Head of caudate nucleus (tissue), 42 donors: Measurements from ENCODE around the gene TAS2R41.
"Not testable (repeated sequence)": the region's sequence is repeated elsewhere in the genome, so short reads cannot be mapped to it uniquely, and the experiment has no call there.

Experiments used
- DNase-seq, 42 donors: peaks; one replicate each; pipeline versions ENCODE4 v3.0.0 to v3.0.0-alpha.2; 2020 to 2021; ENCODE audit warnings: mixed read lengths in 7 of 42
- intact Hi-C: fragments of 100-400 bp; cut with DNase I; formaldehyde crosslinking; loops from one replicate; pipeline ENCODE4 v1.15.0; 2022

TAS2R41 gene

DNA sequence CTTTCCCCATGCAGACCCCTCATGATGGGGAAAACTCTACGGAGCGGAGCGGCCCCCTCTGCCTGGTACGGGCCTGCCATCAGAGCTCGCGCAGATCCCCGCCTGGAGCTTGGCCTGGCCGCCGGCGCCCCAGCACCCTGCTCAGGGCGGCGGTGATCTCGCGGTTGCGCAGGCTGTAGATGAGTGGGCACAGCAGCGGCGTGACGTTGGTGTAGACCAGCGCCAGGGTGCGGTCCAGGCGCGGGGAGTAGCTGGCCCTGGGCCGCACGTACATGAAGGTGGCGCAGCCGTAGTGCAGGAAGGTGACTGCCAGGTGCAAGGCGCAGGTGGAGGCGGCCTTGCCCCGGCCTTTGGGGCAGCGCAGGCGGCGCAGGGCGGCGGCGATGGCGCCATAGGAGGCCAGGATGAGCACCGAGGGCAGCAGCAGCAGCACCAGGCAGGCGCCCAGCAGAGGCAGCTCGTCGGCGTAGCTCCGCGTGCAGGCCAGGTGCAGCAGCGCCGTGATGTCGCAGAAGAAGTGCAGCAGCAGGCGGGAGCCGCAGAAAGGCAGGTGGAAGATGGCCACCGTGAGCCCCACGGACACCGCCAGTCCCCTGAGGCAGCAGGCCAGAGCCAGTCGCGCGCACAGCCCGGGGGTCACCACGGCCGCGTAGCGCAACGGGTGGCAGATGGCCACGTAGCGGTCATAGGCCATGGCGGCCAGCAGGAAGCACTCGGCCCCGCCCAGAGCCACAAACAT is 33.4 kb downstream of the TAS2R41 start:
- DNase-seq: no peak
- intact Hi-C loops: no loop called here

DNA sequence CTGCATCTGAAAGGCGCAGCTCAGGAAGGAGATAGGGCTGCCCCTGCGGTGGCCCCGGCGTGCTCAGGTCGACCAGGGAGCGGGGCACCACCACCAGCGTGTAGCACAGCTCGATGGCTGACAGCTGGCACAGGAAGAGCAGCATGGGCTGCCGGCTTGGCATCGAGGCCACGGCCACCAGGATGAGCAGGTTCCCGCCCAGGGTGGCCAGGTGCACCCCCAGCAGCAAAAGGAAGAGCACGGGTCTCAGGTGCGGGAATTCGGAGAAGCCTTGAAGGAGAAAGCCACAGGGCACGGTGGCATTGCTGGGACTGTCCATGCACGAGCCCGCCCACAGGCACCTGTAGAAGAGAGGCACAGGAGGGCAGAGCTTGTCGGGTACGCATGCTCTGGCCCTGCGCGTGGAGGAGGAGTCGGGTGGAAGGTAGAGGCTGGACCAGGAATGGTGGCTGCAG is 33.9 kb downstream of the TAS2R41 start:
- intact Hi-C loops: no loop called here
- DNase-seq: no peak

DNA sequence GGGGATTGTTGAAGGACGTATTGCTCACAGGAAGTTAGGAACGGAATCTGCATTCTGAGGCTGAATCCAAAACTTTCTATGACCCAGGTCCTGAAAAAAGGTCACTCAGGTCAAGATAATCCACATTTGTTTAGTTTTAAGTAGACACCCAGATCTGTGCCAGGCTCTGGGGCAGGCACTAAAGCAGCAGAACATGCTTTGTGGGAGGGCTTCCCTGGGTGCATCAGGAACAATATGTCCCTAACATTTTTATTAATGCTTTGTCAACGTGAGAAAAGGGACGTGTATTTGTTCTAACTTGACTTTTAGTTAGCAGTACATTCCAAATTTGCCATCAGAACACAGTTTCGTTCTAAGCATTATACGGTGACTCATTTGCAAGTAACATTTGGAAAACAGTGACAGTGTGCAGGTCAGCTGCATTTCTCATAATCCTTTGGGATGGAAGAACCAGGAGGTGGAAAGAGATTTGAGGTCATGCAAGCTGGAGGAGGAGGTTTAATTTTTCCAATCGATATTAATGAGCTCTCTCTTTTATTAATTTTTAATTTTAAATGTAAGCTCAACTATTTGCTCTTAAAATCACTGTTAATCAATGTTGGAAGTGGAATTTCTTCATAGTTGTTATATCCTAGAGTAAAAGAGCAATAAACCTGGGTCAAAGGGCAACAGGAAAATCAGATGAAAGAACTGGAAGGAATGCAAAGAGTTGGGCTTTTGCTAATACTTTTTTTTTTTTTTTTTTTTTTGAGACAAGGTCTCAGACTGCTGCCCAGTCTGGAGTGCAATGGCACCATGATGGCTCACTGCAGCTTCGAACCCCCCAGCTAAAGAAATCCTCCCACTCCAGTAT is 35.0 kb downstream of the TAS2R41 start:
- intact Hi-C loops: no loop called here
- DNase-seq: no peak

DNA sequence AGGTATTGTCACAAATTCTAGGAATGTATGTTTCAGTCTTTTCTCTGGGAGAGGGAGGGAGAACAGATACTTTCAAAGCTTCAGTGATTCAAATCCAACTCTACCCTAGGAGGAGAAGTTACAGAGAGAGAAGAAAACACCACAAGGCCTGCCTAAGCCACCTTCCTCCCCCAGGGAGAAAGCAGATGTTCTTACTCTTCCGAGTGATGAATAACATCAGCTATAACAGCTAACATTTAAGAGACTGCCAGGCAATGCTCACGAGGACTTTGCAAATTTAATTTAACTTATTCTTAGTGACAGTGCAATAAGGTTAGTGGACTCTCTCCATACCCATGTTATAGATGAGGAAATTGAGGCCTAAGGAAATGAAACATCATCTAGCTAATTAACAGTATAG is 36.8 kb downstream of the TAS2R41 start:
- no peak for DNase-seq
- intact Hi-C loops: no loop called here

DNA sequence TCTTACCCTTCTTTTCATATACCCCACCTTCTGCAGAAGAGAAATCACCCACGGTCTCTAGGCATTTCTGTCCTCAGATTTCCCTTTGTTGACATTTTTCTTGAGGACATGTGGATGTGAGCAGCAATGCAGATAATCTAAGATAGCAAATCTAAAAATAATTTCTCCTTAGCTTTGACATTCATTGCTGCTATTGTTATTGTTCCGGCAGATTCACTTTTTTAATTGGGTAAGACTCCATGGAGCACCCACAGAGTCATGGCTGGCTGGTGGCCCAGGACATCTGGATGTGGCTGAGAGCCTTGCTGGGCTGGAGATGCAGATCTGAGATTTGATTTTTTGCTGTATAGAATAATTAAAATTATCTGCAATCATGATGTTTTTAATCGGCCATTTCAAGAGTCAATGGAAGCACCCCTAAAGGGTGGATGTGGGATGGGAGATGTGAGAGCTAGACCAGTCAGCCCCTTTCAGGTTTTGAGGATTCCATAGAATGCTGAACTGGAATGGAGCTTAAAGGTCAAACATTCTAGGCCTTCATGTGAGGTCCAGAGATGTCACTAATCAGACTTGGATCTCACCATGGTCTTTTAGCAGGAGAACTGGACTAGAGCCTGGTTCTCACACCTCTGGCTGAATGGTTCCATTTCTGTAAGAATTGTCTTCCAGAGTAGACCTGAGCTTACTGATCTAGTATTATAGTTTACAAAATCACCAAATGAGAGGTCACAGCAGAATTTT is 37.5 kb downstream of the TAS2R41 start:
- intact Hi-C loops: no loop called here
- no peak for DNase-seq

DNA sequence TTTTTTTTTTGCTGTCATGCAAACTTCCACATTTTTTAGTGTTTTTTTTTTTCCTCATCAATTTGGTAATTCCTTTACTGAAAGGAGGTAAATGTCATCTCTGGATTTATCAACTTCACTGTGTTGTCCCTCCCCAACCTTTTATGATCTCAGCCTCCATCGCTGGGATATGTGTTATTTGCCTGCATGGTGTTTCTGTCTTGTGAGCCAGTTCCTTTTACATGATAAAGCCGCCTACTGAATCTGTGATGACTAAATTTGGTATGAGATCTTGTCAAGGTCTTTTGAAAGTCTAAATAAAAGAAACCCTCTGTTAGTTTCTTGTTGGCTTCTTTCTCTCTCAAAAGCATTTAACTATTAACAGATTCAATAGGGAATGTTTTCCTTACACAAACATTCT is 39.3 kb downstream of the TAS2R41 start:
- DNase-seq: no peak
- intact Hi-C loops: no loop called here

DNA sequence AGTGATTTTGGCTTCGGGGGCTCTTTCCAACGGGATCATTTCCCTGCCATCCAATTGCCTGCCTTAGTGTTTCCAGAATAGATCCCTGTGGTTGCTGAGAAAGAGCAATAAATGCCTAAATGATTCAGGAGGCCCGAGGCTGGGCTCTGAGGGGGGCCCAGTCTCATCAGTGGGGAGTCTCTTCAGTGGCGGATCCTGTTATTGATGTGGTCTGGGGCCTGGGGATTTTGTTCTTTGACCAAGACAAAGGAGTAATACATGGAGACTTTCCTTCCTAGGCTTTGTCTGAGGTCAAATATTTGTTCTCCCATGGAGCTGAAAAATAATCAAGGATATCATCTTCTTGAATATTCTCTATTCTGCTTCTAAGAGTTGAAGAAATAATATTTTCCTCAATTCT is 40.8 kb downstream of the TAS2R41 start:
- DNase-seq: no peak
- intact Hi-C loops: no loop called here

DNA sequence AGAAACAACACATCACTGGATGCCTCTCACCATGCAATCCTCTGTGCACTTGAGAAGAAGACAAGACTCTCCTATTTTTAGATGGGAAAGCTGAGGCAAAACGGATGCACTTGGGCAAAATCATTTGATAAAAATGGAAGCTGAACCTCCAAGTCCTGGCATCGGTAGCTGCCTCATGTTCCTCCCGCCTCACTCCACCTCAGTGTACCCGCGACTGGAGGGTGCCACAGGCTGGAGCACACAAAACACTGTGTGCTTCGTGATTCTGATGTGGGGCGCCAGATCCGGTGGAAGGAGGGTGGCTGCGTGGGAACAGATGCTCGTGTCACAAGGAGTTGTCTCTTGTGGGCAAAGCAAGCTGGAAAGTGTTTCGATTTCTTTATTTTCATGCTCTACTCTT is 41.3 kb downstream of the TAS2R41 start:
- no peak for DNase-seq

DNA sequence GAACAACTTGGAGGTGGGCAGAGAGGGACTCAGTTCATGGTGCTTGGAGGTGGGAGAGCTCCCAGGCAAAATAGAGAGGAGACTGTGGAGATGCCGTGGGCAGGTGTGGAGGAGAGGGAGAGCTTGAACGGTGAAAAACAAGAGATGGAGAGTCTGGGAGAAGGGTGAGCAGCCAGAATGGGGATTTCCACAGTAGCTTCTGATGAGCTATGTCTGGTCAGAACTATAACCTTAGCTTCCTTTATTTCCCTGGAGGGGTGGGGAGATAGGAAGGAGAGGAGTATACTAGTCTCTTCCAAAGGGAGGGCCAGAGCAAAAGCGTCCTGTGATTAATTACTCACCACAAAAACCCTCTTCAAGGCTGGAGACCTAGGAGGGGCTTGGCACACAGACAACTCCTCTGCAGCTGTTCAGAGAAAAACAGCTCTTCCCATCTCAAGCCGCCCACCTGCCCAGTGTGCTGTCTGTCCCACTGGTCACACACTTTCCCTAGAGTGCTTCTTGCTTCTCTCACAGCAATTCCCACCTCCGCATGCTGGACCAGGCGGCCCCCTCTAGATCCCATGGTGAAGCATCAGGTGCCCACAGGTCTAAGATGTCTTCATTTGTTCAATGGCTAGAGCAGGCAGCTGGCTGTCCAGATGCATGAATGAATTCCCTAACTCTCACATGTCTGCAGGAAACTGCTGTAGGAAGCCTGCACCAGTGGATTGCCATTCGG is 41.9 kb downstream of the TAS2R41 start:
- DNase-seq: no peak
- intact Hi-C loops: no loop called here

More for the DNA sequence above, 41.3 kb downstream of the TAS2R41 start:
- intact Hi-C loops: no loop called here

DNA sequence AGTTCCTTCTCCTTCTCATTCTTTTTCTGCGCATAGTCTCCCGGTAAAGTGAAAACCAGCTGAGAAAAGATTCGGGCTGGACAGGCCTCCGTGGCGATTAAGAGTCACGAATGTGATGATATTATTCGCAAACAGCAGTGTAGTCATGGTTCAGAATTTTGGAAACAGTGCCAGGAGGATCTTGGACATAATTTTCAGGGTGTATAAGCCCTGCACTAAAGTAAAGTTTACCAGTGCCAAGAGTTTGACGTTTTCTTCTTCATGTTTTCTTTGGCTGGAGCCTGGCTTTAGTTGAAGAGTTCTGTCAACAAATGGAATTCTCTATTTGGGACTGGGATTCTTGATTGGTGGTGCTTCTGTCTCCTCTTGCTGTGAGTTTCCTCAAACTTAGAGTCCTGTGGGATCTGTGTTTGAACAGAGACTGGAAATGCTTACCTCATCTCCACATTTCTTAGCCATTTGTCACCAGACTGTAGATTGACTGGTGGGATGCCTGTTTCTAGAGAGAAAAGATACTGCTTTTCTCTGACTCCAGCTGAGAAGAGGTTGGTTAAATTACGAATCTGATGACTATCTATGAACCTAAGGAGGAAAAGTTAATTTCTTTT is 44.7 kb downstream of the TAS2R41 start:
- intact Hi-C loops, DNase-seq: not testable (repeated sequence)
